Progenitor cell of endocrine pancreas (in vitro differentiated cells): ENCODE measurements around the gene GRK5. TPM values are rescaled to one million over a fixed set of nuclear protein-coding genes. Genes with fewer than 3 reads are reported as not detected.

Experiments used
- DNase-seq: peaks from one replicate; pipeline ENCODE4 v3.0.0; 2021; ENCODE audit warnings: low spot score; ENCODE audit not compliant: unreplicated experiment
- H3K27ac Mint-ChIP-seq: 2 replicates; pipeline ENCODE4 v1.8.0; 2021; ENCODE audit warnings: mild to moderate bottlenecking, moderate library complexity, mixed read lengths
- H3K27me3 Mint-ChIP-seq: 2 replicates; pipeline ENCODE4 v1.8.0; 2021; ENCODE audit warnings: mixed read lengths
- H3K36me3 Mint-ChIP-seq: 2 replicates; pipeline ENCODE4 v1.8.0; 2022; ENCODE audit warnings: mixed read lengths; ENCODE audit not compliant: insufficient read depth
- H3K4me1 Mint-ChIP-seq: 2 replicates; pipeline ENCODE4 v1.8.0; 2021; ENCODE audit warnings: low read depth, mixed read lengths
- H3K4me3 Mint-ChIP-seq: 2 replicates; pipeline ENCODE4 v1.8.0; 2021; ENCODE audit warnings: low read depth, mild to moderate bottlenecking, moderate library complexity, mixed read lengths
- H3K9me3 Mint-ChIP-seq: 2 replicates; pipeline ENCODE4 v1.8.0; 2021; ENCODE audit warnings: low read depth, mixed read lengths
- total RNA-seq: library from RNA; stranded (reverse); gene quantifications from 2 replicates; pipeline ENCODE4 v1.2.1, GENCODE V29; 2021
- TF ChIP-seq, protein P1 (sequence below): fragments of 200-600 bp; sonication (generic); IDR thresholded peaks from one replicate; pipeline ENCODE4 v1.5.0; 2021; ENCODE audit warnings: antibody characterized with exemption, mild to moderate bottlenecking; ENCODE audit not compliant: unreplicated experiment

GRK5 gene
- total RNA-seq, 1 donor from 2014 or later: 21.6 TPM

- H3K27ac Mint-ChIP-seq: peak overlapping the region; percentile 73
- peaks cover 17% of the 10 kb centered on the region for H3K4me1 Mint-ChIP-seq
- H3K4me3 Mint-ChIP-seq: no peak overlapping the region
- no peaks in the 10 kb centered on the region for H3K9me3 Mint-ChIP-seq
- H3K36me3 Mint-ChIP-seq: peaks cover 2% of the 10 kb centered on the region
- H3K27me3 Mint-ChIP-seq: no peaks in the 10 kb centered on the region
- DNase-seq: no peak
- TF ChIP-seq, protein P1, sequence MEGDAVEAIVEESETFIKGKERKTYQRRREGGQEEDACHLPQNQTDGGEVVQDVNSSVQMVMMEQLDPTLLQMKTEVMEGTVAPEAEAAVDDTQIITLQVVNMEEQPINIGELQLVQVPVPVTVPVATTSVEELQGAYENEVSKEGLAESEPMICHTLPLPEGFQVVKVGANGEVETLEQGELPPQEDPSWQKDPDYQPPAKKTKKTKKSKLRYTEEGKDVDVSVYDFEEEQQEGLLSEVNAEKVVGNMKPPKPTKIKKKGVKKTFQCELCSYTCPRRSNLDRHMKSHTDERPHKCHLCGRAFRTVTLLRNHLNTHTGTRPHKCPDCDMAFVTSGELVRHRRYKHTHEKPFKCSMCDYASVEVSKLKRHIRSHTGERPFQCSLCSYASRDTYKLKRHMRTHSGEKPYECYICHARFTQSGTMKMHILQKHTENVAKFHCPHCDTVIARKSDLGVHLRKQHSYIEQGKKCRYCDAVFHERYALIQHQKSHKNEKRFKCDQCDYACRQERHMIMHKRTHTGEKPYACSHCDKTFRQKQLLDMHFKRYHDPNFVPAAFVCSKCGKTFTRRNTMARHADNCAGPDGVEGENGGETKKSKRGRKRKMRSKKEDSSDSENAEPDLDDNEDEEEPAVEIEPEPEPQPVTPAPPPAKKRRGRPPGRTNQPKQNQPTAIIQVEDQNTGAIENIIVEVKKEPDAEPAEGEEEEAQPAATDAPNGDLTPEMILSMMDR: no peak
These were observed 123.7 kb downstream of the GRK5 start for GRCh38 chr10:119331061-119331460.

DNA sequence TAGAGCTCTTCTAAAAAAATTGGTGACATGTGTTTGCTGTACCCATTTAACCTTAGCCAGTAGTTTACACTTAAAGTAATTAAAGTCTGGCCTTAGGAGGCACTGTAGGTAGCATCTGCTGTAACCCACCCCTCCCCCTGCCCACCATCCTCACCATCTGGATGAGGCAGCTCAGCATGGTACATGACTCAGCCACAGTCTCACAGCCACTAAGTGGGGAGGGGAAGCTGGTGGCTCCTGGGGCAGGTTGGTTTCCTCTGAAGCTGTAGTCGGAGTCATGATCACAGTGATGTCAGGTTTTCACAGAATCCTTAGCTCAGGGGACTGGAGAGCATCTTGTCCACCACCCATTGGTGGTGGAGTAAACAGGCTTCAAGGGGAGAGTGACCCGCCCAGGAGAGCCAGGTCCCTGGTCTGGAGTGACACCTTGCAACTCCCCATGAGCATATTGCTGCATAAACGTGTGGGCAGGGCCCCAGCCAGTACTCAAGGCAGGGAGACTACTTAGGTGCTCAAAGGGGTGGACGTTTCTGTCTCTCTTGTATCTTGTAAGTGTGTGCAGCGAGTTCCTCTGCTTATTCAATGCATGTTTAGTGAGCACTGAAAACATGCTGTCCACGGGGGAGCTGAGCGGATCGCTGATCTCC, 125.9 kb downstream of the GRK5 start:
- Mint-ChIP-seq H3K27ac (no peak overlapping the region), H3K27me3 (no peaks in the 10 kb centered on the region), H3K4me3 (no peak overlapping the region), H3K9me3 (no peaks in the 10 kb centered on the region), H3K36me3 (peaks cover 5% of the 10 kb centered on the region), H3K4me1 (peaks cover 22% of the 10 kb centered on the region)
- no peak for DNase-seq
- TF ChIP-seq, protein P1: no peak

DNA sequence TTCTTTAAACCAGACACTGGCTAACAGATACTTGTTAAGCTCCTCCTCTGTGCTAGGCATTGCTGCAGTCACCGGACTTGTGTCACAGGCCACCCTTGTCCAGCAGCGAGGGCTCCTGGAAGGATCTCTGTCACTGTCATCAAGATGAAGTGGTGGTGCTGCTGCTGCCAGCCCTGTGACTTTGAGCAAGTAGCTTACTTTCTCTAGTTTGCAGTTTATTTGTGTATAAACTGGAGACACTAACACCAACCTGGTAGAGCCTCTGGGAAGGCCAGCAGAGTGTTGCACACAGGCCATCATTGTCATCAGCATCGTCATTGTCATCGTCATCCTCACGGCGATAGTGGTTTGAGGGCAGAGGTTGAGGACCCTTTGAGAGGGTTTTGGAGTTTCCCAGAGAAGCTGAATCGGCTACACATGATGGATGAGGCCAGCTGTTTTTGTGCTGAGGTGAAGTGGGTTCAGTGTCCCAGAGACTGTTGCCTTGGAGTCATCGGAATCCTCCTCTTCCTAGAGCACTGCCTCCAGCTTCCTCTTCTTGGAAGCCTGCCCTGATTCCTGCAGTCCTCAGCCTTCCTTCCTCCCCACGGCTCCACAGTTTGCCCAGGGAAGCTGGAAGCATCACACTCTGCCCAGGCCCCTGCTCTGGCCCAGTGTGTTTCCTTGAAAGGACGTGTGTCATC, 128.4 kb downstream of the GRK5 start:
- no peak for DNase-seq
- no peak overlapping the region for H3K27ac Mint-ChIP-seq
- TF ChIP-seq, protein P1: no peak

DNA sequence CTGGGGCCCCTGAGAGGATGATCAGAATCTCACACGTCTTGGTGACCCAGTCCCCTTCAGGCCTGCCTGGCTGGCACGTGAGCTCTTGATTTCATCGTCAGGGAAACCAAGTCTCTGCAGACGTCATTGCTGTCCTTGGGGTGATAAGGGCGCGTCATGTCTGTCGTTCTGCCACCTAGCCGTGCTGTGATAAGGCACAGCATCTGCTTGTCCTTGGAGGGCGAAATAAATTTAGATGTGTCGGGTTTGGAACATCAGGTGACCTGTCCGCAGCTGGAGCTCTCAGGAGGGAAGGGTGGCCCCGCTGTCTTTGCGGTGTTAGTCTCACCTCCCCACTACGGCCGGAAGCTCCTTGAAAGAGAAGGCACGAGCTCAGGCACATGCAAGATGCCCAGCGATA, 129.2 kb downstream of the GRK5 start:
- H3K9me3 Mint-ChIP-seq: no peaks in the 10 kb centered on the region
- peaks cover 7% of the 10 kb centered on the region for H3K36me3 Mint-ChIP-seq
- no peak for DNase-seq
- no peak overlapping the region for H3K27ac Mint-ChIP-seq
- TF ChIP-seq, protein P1: no peak
- no peak overlapping the region for H3K4me3 Mint-ChIP-seq
- H3K27me3 Mint-ChIP-seq: no peaks in the 10 kb centered on the region
- H3K4me1 Mint-ChIP-seq: peaks cover 18% of the 10 kb centered on the region

More for the DNA sequence above, 128.4 kb downstream of the GRK5 start:
- H3K4me3 Mint-ChIP-seq: no peak overlapping the region
- H3K36me3 Mint-ChIP-seq: peaks cover 5% of the 10 kb centered on the region
- no peaks in the 10 kb centered on the region for H3K27me3 Mint-ChIP-seq
- H3K9me3 Mint-ChIP-seq: no peaks in the 10 kb centered on the region
- H3K4me1 Mint-ChIP-seq: peaks cover 22% of the 10 kb centered on the region

DNA sequence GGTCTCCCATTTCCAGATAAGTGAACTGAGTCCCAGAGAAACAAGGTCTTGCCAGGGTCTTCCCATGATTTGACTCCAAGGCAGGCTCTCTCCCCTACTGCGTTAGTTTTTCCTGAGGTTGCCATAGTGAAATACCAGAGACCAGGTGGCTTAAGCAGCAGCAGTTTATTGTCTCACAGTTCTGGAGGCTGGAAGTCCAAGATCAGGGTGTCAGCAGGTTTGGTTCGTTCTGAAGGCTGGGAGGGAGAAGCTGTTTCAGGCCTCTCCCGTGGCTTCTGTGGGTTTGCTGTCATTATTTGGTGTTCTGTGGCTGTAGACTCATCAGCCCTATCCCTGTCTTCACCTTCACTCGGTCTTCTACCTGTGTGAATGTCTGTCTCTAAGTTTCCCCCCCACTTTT, 129.9 kb downstream of the GRK5 start:
- Mint-ChIP-seq H3K4me1 (peaks cover 16% of the 10 kb centered on the region), H3K36me3 (peaks cover 7% of the 10 kb centered on the region)
- TF ChIP-seq, protein P1: no peak

More for the DNA sequence above, 129.9 kb downstream of the GRK5 start:
- H3K27me3 Mint-ChIP-seq: no peaks in the 10 kb centered on the region
- no peak for DNase-seq
- no peak overlapping the region for H3K27ac Mint-ChIP-seq
- no peak overlapping the region for H3K4me3 Mint-ChIP-seq
- H3K9me3 Mint-ChIP-seq: no peaks in the 10 kb centered on the region
